GM21381 (cell line): ENCODE data around the gene ERMAP.
"Not testable (repeated sequence)": the region's sequence is repeated elsewhere in the genome, so short reads cannot be mapped to it uniquely, and the experiment has no call there.

ENCODE experiments used
- ATAC-seq: cut with Tn5 transposase; IDR thresholded peaks from one replicate; pipeline ENCODE4 v1.9.1; 2021; ENCODE audit warnings: mild to moderate bottlenecking, moderate library complexity; ENCODE audit not compliant: unreplicated experiment

ERMAP gene

GRCh38 chr1:42844592-42845140, 27.7 kb downstream of the ERMAP start:
- ATAC-seq = no peak

GRCh38 chr1:42845193-42845592, 28.3 kb downstream of the ERMAP start:
- no peak for ATAC-seq

GRCh38 chr1:42845866-42846256, 28.9 kb downstream of the ERMAP start:
- peak; percentile 15 for ATAC-seq

- ATAC-seq = peak; percentile 92
Measured at GRCh38 chr1:42846257-42847110, 29.6 kb downstream of the ERMAP start, which contains the start of gene ZNF691. ZNF691 (plus strand) TSS chr1:42846613; CDS start chr1:42849659, 3,046 bp downstream.

GRCh38 chr1:42847111-42847595, 30.2 kb downstream of the ERMAP start:
- ATAC-seq = no peak

GRCh38 chr1:42847721-42848460, 31.0 kb downstream of the ERMAP start:
- ATAC-seq = no peak

GRCh38 chr1:42848823-42849537, 32.1 kb downstream of the ERMAP start:
- ATAC-seq = no peak

GRCh38 chr1:42849944-42850343, 33.0 kb downstream of the ERMAP start:
- ATAC-seq = no peak

- no peak for ATAC-seq
Measured at GRCh38 chr1:42851420-42851819, 34.5 kb downstream of the ERMAP start.

GRCh38 chr1:42851960-42852607, 35.2 kb downstream of the ERMAP start:
- no peak for ATAC-seq

GRCh38 chr1:42852608-42852980, 35.7 kb downstream of the ERMAP start:
- ATAC-seq = no peak

GRCh38 chr1:42853116-42853884, 36.4 kb downstream of the ERMAP start:
- ATAC-seq = no peak

- not testable (repeated sequence) for ATAC-seq
Measured at GRCh38 chr1:42856554-42856953, 39.6 kb downstream of the ERMAP start.

- ATAC-seq = not testable (repeated sequence)
Measured at GRCh38 chr1:42859366-42859765, 42.4 kb downstream of the ERMAP start.

GRCh38 chr1:42860339-42861013, 43.6 kb downstream of the ERMAP start:
- ATAC-seq = no peak

GRCh38 chr1:42861014-42861399, 44.1 kb downstream of the ERMAP start:
- ATAC-seq = no peak

GRCh38 chr1:42866549-42866948, 49.6 kb downstream of the ERMAP start:
- no peak for ATAC-seq

- not testable (repeated sequence) for ATAC-seq
Measured at GRCh38 chr1:42868466-42868865, 51.5 kb downstream of the ERMAP start.

GRCh38 chr1:42869254-42869653, 52.3 kb downstream of the ERMAP start:
- ATAC-seq = not testable (repeated sequence)
